Activated T-helper 2 cell treated with anti-CD3 and anti-CD28 coated beads, Interferon-gamma antibody, Interleukin-2, Interleukin-4, amounts not matched to agents 10 μg/mL and 5 μg/mL and 100 μg/mL, durations not matched to agents 14 hours and 24 hours and 36 hours (primary cell): Measurements from ENCODE around the gene PTPRE. TPM values are rescaled to one million over a fixed set of nuclear protein-coding genes. Genes with fewer than 3 reads are reported as not detected.

ENCODE experiments used
- DNase-seq: peaks from one replicate; pipeline ENCODE4 v3.0.0; 2021; ENCODE audit warnings: low spot score
- H3K27ac Mint-ChIP-seq: one replicate; pipeline ENCODE4 v1.8.0; 2021; ENCODE audit warnings: mixed read lengths
- H3K27me3 Mint-ChIP-seq: one replicate; pipeline ENCODE4 v1.8.0; 2021; ENCODE audit warnings: low read depth, mixed read lengths
- H3K36me3 Mint-ChIP-seq: one replicate; pipeline ENCODE4 v1.8.0; 2021; ENCODE audit warnings: low read depth, mixed read lengths
- H3K4me1 Mint-ChIP-seq: one replicate; pipeline ENCODE4 v1.8.0; 2021; ENCODE audit warnings: low read depth, mixed read lengths
- H3K4me3 Mint-ChIP-seq: one replicate; pipeline ENCODE4 v1.8.0; 2021; ENCODE audit warnings: low read depth, mild to moderate bottlenecking, moderate library complexity, mixed read lengths
- H3K9me3 Mint-ChIP-seq: one replicate; pipeline ENCODE4 v1.8.0; 2021; ENCODE audit warnings: mixed read lengths
- intact Hi-C: fragments of 100-400 bp; cut with micrococcal nuclease; formaldehyde crosslinking; loops from one replicate; pipeline ENCODE4 v1.15.1; 2023
- total RNA-seq: library from RNA; stranded (reverse); gene quantifications from 2 replicates; pipeline ENCODE4 v1.2.3, GENCODE V29; 2022

The PTPRE gene
- total RNA-seq, 1 donor from 2014 or later, result 16.8 TPM

DNA sequence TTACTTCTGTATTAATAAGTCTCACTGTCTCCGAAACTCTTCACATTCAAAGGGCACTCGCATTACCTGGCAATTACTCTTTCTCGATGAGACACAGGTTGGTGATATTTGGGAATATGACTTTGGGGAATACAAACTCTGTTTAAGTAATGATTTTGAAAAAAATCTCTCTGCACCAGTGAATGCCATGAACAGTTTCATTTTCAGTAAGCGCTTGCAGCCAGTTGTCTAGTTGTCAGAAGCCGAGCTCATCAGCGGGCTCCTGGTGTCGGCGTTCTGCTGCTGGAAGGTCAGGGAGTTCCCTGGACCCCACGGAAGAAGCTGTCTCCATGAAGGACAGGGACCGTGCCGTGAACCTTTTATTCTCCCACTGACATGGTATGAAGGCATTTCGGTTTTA is 57.7 kb downstream of the PTPRE start:
- peaks cover 2% of the 10 kb centered on the region for H3K27me3 Mint-ChIP-seq
- H3K36me3 Mint-ChIP-seq, result no peaks in the 10 kb centered on the region

GRCh38 chr10:127966875-127967274 is 60.0 kb downstream of the PTPRE start:
- no peak overlapping the region for H3K27ac Mint-ChIP-seq
- H3K27me3 Mint-ChIP-seq, result no peaks in the 10 kb centered on the region
- DNase-seq, result no peak
- no peaks in the 10 kb centered on the region for H3K9me3 Mint-ChIP-seq
- no peaks in the 10 kb centered on the region for H3K36me3 Mint-ChIP-seq
- peaks cover 2% of the 10 kb centered on the region for H3K4me1 Mint-ChIP-seq
- intact Hi-C loops, result no loop called here
- no peak overlapping the region for H3K4me3 Mint-ChIP-seq

More for the DNA sequence above, 57.7 kb downstream of the PTPRE start:
- Mint-ChIP-seq H3K27ac (no peak overlapping the region), H3K4me1 (peaks cover 2% of the 10 kb centered on the region), H3K9me3 (no peaks in the 10 kb centered on the region), H3K4me3 (no peak overlapping the region)
- no peak for DNase-seq
- intact Hi-C loops, result no loop called here

GRCh38 chr10:127968027-127968441 is 61.1 kb downstream of the PTPRE start:
- no peak overlapping the region for H3K27ac Mint-ChIP-seq
- H3K4me3 Mint-ChIP-seq, result no peak overlapping the region
- intact Hi-C loops, result no loop called here
- peaks cover 1% of the 10 kb centered on the region for H3K27me3 Mint-ChIP-seq
- no peak for DNase-seq
- H3K4me1 Mint-ChIP-seq, result peaks cover 2% of the 10 kb centered on the region
- no peaks in the 10 kb centered on the region for H3K36me3 Mint-ChIP-seq
- H3K9me3 Mint-ChIP-seq, result no peaks in the 10 kb centered on the region

DNA sequence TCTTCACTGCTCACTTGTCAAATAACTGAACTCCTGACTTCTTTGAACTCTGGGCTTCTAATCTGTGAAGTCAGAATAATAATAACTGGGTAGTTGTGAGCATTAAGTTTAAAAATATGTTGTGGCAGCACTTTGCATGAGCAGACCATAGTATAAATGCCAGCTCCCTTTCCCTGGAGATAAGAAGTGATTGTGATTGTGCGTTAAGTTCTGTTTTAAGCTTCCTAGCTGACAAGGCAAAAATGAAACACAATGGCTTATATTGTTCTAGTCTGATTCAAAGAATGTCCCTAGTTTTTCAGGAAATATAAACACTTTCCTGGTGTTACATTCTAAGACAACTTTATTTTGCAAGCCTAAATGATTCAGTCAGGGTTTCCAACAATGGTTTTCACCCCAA is 61.8 kb downstream of the PTPRE start:
- intact Hi-C loops, result no loop called here
- Mint-ChIP-seq H3K27me3 (peaks cover 6% of the 10 kb centered on the region), H3K4me3 (no peak overlapping the region), H3K36me3 (no peaks in the 10 kb centered on the region), H3K27ac (no peak overlapping the region), H3K4me1 (peaks cover 2% of the 10 kb centered on the region), H3K9me3 (no peaks in the 10 kb centered on the region)
- no peak for DNase-seq

GRCh38 chr10:127971101-127971946 is 64.4 kb downstream of the PTPRE start:
- H3K9me3 Mint-ChIP-seq, result no peaks in the 10 kb centered on the region
- no peaks in the 10 kb centered on the region for H3K36me3 Mint-ChIP-seq
- no peak overlapping the region for H3K4me3 Mint-ChIP-seq
- H3K27ac Mint-ChIP-seq, result no peak overlapping the region
- H3K4me1 Mint-ChIP-seq, result peaks cover 2% of the 10 kb centered on the region
- DNase-seq, result no peak
- intact Hi-C loops, result no loop called here
- peaks cover 21% of the 10 kb centered on the region for H3K27me3 Mint-ChIP-seq

- H3K4me1 Mint-ChIP-seq, result peaks cover 2% of the 10 kb centered on the region
These were observed 65.2 kb downstream of the PTPRE start for GRCh38 chr10:127971963-127972615.

GRCh38 chr10:127972751-127973357 is 66.0 kb downstream of the PTPRE start:
- Mint-ChIP-seq H3K9me3 (no peaks in the 10 kb centered on the region), H3K27me3 (peaks cover 26% of the 10 kb centered on the region), H3K27ac (no peak overlapping the region), H3K4me3 (no peak overlapping the region), H3K36me3 (no peaks in the 10 kb centered on the region), H3K4me1 (peaks cover 8% of the 10 kb centered on the region)
- DNase-seq, result no peak
- intact Hi-C loops, result no loop called here

More at GRCh38 chr10:127971963-127972615, 65.2 kb downstream of the PTPRE start:
- no peaks in the 10 kb centered on the region for H3K36me3 Mint-ChIP-seq
- DNase-seq, result no peak
- peaks cover 21% of the 10 kb centered on the region for H3K27me3 Mint-ChIP-seq
- intact Hi-C loops, result no loop called here
- no peak overlapping the region for H3K4me3 Mint-ChIP-seq
- no peak overlapping the region for H3K27ac Mint-ChIP-seq
- no peaks in the 10 kb centered on the region for H3K9me3 Mint-ChIP-seq

GRCh38 chr10:127973791-127974311 is 66.9 kb downstream of the PTPRE start:
- H3K9me3 Mint-ChIP-seq, result no peaks in the 10 kb centered on the region
- H3K27ac Mint-ChIP-seq, result no peak overlapping the region
- no peak for DNase-seq
- intact Hi-C loops, result no loop called here
- H3K27me3 Mint-ChIP-seq, result peaks cover 26% of the 10 kb centered on the region
- no peak overlapping the region for H3K4me3 Mint-ChIP-seq
- H3K4me1 Mint-ChIP-seq, result peaks cover 9% of the 10 kb centered on the region
- H3K36me3 Mint-ChIP-seq, result no peaks in the 10 kb centered on the region

DNA sequence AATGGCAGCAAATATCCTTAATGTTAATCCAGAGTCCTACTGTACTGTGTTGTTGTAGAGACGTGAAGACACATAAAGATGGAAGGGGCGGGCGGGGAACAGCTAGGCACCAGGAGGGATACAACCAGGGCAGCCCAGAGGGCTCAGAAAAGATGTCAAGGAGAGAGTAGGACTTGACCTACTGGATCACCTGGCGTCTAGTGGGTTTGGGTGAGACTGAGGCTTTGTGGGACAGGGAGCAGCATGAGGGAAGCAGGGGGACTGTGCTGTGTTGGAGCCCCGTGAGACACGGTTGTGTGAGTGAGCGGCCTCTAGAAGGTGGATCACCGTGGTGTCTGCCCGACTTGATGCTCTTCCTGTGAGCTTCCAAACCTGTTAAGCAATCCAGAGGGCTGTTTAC is 68.0 kb downstream of the PTPRE start:
- no peak for DNase-seq
- intact Hi-C loops, result no loop called here
- peaks cover 2% of the 10 kb centered on the region for H3K9me3 Mint-ChIP-seq
- no peaks in the 10 kb centered on the region for H3K36me3 Mint-ChIP-seq
- H3K4me1 Mint-ChIP-seq, result peaks cover 9% of the 10 kb centered on the region
- H3K27me3 Mint-ChIP-seq, result peaks cover 26% of the 10 kb centered on the region
- no peak overlapping the region for H3K4me3 Mint-ChIP-seq
- H3K27ac Mint-ChIP-seq, result no peak overlapping the region

- Mint-ChIP-seq H3K27me3 (peaks cover 26% of the 10 kb centered on the region), H3K9me3 (peaks cover 14% of the 10 kb centered on the region), H3K27ac (no peak overlapping the region), H3K36me3 (no peaks in the 10 kb centered on the region), H3K4me3 (no peak overlapping the region), H3K4me1 (peaks cover 9% of the 10 kb centered on the region)
- intact Hi-C loops, result no loop called here
- no peak for DNase-seq
These were observed 69.4 kb downstream of the PTPRE start for GRCh38 chr10:127976286-127976685.

DNA sequence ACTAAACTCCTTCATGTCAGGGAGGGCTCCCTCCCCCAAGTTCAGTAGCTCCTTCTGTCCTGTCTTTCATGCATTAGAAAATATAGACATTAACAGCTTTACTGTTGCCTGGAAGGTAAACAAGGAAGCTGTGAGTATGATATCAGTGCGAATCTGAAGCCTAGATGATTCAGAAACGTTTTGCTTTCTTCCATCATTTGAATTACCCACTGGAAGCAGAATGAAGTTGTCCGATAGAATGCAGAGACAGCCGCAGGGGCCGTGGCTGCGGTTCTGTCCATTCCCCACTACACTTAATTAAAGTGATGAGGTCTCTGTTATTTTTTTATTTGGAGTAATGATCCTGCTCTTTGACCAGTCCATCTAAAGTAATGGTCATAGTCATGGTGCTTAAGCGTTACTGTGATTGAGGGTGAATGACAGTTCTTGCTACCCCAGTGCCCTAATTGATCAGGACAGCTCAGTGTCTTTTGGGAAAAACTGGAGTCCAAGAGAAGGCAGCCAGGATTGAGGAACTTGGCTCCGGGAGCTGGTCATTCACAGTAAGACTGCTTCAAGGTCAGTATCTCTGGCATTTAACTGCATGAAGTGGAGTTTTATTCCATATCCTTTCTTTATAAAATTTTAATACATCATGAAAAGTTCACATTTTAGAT is 69.9 kb downstream of the PTPRE start:
- peaks cover 9% of the 10 kb centered on the region for H3K4me1 Mint-ChIP-seq
- intact Hi-C loops, result no loop called here
- DNase-seq, result no peak
- peaks cover 14% of the 10 kb centered on the region for H3K9me3 Mint-ChIP-seq
- H3K36me3 Mint-ChIP-seq, result no peaks in the 10 kb centered on the region
- H3K4me3 Mint-ChIP-seq, result no peak overlapping the region
- H3K27me3 Mint-ChIP-seq, result peaks cover 26% of the 10 kb centered on the region
- H3K27ac Mint-ChIP-seq, result no peak overlapping the region

GRCh38 chr10:127977357-127978009 is 70.6 kb downstream of the PTPRE start:
- intact Hi-C loops, result no loop called here
- Mint-ChIP-seq H3K27ac (no peak overlapping the region), H3K9me3 (peaks cover 14% of the 10 kb centered on the region), H3K4me1 (peaks cover 9% of the 10 kb centered on the region), H3K27me3 (peaks cover 26% of the 10 kb centered on the region), H3K36me3 (no peaks in the 10 kb centered on the region), H3K4me3 (no peak overlapping the region)
- no peak for DNase-seq
